Activated naive CD4-positive, alpha-beta T cell treated with anti-CD3 and anti-CD28 coated beads, Interleukin-2, amount 50 U/mL, for 24 hours (primary cell): ENCODE measurements around the gene SMTNL1.

Experiments used
- H3K27ac Mint-ChIP-seq: one replicate; pipeline ENCODE4 v1.8.0; 2021; ENCODE audit warnings: mild to moderate bottlenecking, mixed read lengths
- H3K27me3 Mint-ChIP-seq: one replicate; pipeline ENCODE4 v1.8.0; 2021; ENCODE audit warnings: mixed read lengths
- H3K36me3 Mint-ChIP-seq: one replicate; pipeline ENCODE4 v1.8.0; 2021; ENCODE audit warnings: mixed read lengths
- H3K4me1 Mint-ChIP-seq: one replicate; pipeline ENCODE4 v1.8.0; 2021; ENCODE audit warnings: mixed read lengths
- H3K4me3 Mint-ChIP-seq: one replicate; pipeline ENCODE4 v1.8.0; 2021; ENCODE audit warnings: mild to moderate bottlenecking, mixed read lengths
- H3K9me3 Mint-ChIP-seq: one replicate; pipeline ENCODE4 v1.8.0; 2021; ENCODE audit warnings: mixed read lengths

The SMTNL1 gene

DNA sequence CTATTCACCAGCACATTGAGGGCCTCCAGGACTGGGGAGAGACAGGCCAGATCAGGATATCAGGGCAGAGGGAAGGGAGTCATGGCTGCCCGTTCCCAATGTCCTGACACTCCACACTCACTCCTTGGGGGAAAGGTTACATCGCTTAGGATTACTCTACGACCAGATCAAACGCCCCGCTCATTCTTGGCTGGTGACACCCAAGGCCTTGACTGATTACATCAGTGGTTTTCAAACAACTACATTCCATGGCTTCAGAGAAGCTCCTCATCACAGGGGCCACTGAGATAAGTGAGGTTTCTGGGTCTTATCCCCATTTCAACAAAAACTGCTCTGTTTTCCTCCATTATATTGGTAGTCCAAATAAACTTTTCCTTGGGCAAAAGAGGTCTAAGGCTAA, 15.1 kb downstream of the SMTNL1 start:
- Mint-ChIP-seq H3K4me1 (peaks cover 6% of the 10 kb centered on the region), H3K27me3 (no peaks in the 10 kb centered on the region), H3K36me3 (peaks cover 7% of the 10 kb centered on the region), H3K9me3 (no peaks in the 10 kb centered on the region), H3K27ac (peak overlapping the region; percentile 68), H3K4me3 (no peak overlapping the region)

DNA sequence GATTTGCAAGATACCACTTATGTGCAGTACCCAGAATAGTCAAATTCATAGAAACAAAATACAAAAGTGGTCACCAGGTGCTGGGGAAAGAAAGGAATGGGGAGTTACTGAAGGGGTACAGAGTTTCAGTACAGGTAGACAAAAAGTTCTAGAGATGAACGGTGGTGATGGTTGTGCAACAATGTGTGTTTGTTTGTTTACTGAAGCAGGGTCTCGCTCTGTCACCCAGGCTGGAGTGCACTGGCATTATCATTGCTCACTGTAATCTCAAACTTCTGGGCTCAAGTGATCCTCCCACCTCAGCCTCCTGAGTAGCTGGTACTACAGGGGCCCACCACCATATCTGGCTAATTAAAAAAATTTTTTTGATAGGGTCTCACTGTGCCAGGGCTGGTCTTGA, 18.0 kb downstream of the SMTNL1 start:
- Mint-ChIP-seq H3K27ac (peak overlapping the region; percentile 80), H3K27me3 (no peaks in the 10 kb centered on the region), H3K9me3 (no peaks in the 10 kb centered on the region), H3K4me1 (peaks cover 10% of the 10 kb centered on the region), H3K4me3 (no peak overlapping the region), H3K36me3 (peaks cover 6% of the 10 kb centered on the region)

DNA sequence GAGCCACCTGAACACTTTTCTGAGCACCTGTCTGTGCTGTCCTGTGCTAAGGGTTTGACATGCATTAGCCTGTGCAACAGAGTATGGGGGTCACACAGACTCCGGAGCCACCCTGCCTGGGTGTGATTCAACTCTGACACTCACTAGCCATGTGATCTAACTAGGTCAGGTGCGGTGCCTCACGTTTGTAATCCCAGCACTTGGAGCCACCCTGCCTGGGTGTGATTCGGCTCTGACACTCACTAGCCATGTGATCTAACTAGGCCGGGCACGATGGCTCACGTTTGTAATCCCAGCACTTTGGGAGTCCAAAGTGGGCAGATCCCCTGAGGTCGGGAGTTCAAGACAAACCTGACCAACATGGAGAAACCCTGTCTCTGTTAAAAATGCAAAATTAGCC, 18.6 kb downstream of the SMTNL1 start:
- H3K4me3 Mint-ChIP-seq: no peak overlapping the region
- H3K27me3 Mint-ChIP-seq: no peaks in the 10 kb centered on the region
- H3K4me1 Mint-ChIP-seq: peaks cover 14% of the 10 kb centered on the region
- no peaks in the 10 kb centered on the region for H3K9me3 Mint-ChIP-seq
- H3K27ac Mint-ChIP-seq: no peak overlapping the region
- H3K36me3 Mint-ChIP-seq: peaks cover 7% of the 10 kb centered on the region

DNA sequence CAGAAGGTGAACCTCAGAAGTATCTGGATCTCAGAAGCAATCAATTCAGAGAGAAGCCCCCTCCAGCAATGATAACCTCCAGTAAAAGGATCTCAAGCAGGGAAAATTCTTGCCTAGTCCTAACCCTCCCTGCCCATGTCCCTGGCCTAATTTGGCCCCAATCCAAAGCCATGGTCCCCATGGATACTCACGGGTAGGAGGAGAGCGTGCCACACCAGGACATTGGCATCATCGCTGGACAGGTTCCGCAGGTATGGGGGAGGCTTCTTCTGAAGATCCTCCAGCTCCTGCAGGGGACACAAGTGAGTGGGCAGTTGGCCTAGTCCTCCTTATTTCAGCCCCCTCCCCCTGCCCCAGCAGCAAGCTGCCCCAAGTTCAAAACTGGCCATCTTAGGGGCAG, 22.8 kb downstream of the SMTNL1 start:
- peaks cover 16% of the 10 kb centered on the region for H3K36me3 Mint-ChIP-seq
- no peaks in the 10 kb centered on the region for H3K9me3 Mint-ChIP-seq

DNA sequence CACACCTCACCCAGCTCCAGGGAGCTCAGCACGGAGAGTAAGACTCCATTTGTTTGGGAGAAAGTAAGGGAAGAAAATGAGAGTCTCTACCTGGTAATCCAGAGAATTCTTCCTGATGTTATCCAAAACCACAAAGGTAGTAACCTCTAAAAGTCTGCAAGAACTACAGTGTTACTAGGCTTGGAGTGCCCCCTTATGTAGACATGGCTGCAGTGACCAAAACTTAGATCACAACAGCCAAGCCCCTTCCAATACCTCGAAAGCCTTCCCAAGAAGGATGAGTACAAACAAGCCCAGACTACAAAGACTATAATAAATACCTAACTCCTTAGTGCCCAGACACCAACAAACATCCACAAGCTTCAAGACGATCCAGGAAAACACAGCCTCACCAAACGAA, 25.2 kb downstream of the SMTNL1 start:
- Mint-ChIP-seq H3K4me3 (peak overlapping the region; percentile 20), H3K4me1 (peaks cover 58% of the 10 kb centered on the region), H3K27me3 (no peaks in the 10 kb centered on the region), H3K27ac (peak overlapping the region; percentile 30), H3K36me3 (peaks cover 14% of the 10 kb centered on the region), H3K9me3 (no peaks in the 10 kb centered on the region)

More for the DNA sequence above, 22.8 kb downstream of the SMTNL1 start:
- peaks cover 50% of the 10 kb centered on the region for H3K4me1 Mint-ChIP-seq
- no peaks in the 10 kb centered on the region for H3K27me3 Mint-ChIP-seq
- H3K27ac Mint-ChIP-seq: peak overlapping the region; percentile 35
- H3K4me3 Mint-ChIP-seq: no peak overlapping the region

DNA sequence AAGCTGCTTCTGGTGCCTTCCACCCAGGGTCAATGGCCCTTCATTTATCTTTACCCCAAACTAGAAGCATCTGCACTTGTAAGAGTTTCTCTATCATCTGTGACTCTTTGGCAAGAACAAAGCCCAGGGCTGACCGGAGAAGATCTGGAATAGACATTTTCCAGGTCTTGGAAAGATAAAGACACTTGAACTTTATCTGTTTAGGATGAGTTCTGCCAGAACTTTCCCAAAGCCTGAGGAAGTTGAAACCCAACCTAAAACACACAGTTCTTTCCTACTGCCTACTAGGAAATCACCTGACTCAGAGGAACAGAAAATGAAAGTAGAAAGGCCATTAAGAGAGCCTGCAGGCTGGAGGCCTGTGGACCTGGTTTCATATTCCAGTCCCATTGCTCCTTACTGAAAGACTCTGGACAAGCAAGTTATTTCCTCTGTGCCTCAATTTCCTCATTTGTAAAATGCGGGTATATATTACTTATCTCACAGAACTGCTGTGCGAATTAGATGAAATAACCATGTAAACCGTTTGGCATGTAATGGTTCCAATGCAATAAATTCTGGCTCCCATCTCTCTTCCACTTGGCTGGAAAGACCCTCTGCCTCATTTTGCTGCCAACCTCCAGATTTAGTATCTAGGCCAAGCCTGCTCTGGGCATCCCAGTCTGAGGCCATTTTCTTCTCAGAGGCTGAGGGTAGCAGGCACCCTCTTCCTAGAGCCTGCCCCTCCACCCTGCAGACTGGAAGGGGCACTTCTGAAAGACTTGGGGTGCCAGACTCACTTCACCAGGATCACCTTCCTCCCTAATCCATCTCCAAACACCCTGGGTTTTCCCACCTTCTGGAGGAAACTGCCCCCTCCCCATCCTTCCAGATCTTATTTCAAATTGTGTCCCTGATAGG, 28.9 kb downstream of the SMTNL1 start:
- no peaks in the 10 kb centered on the region for H3K9me3 Mint-ChIP-seq
- no peaks in the 10 kb centered on the region for H3K27me3 Mint-ChIP-seq
- H3K27ac Mint-ChIP-seq: peak overlapping the region; percentile 100
- H3K4me1 Mint-ChIP-seq: peaks cover 60% of the 10 kb centered on the region
- peaks cover 8% of the 10 kb centered on the region for H3K36me3 Mint-ChIP-seq
- peak overlapping the region; percentile 95 for H3K4me3 Mint-ChIP-seq

DNA sequence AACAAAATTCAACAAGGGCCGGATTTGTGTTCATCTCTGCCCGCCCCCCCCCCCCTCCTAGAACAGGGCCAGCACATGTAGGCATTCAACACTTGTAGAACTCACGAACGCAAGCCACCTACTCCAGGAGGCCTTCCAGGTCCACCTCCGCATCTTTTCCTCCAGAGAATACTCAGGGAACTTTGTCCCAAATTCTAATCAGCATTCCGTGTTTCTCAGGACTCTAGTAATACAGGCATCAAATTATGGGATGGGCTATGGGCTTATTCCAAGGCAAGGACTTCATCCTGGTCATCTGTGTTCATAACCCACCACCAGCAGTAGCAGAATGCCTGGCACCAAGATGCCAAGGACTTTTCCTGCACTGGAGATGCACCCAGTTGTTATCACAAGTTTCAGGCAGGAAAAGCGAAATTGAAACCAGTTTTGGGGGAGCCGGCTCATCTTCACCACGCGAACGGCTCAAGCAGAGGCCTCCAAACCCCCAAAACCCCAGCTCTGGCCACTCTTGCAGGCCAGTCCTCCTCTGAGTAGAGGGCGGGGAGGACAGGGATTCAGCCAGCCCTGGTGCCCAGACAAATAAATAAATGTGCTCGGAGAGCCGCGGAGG, 29.6 kb downstream of the SMTNL1 start:
- H3K4me1 Mint-ChIP-seq: peaks cover 59% of the 10 kb centered on the region
- H3K9me3 Mint-ChIP-seq: no peaks in the 10 kb centered on the region
- H3K27ac Mint-ChIP-seq: peak overlapping the region; percentile 100
- no peaks in the 10 kb centered on the region for H3K27me3 Mint-ChIP-seq
- H3K4me3 Mint-ChIP-seq: peak overlapping the region; percentile 95
- H3K36me3 Mint-ChIP-seq: peaks cover 6% of the 10 kb centered on the region

DNA sequence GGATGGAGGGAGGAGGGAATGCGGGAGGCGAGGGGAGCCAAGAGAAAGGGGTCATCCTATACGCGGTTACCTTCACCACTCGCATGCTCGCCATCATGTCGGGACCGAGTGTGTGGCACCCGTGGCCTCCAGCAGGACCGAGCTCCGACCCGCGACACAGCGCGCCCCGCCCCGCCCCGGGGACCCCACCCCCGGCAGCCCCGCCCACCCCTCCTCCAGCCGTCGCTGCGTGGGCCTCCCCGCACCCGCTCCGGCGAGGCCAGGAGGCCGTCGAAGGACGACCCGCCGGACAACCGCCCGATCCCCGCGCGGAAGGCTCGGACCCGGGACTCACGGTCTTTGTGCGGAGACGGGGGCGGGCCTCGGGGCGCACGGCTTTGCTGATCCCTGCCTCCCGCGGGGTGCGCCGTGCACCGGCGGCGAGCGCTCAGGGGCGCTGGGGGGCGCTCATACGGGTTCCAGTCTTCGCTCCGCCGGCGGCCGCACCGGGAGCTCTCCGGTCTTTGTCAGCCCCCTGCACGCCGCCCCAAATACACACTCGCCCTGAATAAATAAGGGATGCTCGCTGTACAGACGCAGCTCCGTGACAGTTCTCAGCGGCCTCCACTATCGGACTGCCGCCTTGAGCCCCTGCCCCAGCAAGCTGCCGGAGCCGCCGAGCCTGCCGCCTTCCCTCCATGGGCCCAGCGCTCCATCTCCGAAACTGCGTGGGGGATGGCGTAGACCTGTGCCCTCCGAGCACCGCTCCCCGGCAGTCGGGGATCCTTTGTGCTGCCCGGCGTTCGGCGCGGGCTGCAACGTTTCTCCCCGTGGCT, 30.3 kb downstream of the SMTNL1 start, which contains the start of gene UBE2L6:
Gene UBE2L6 (minus strand): TSS at position 158 of the 815 bp plus-strand sequence. CDS start 61 bp downstream, at position 97.
- Mint-ChIP-seq H3K36me3 (peaks cover 6% of the 10 kb centered on the region), H3K9me3 (no peaks in the 10 kb centered on the region), H3K27me3 (no peaks in the 10 kb centered on the region), H3K27ac (peak within 1 kb of the TSS; percentile 100), H3K4me1 (peaks cover 55% of the 10 kb centered on the region), H3K4me3 (peak within 1 kb of the TSS; percentile 98)

DNA sequence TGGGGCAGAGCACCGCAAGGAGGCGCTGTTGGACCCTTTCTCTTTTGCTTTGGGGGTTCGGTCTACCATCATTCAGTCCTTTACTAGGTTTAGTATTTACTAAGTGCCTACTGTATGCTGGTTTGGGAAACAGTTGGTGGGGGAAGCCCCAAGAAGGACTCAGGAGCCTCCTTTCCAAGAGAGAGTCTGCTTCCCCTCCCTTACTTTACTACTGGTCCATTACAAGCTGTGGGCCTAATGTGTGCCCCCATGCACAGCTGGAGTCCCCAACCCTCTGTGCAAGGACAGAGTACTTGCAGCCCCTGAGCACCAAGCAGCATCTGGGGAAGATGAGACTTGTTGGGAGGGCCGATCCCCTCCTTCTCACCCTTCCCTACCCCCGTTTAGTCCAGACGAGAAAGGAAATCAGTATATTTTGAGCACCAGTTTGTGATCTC, 31.0 kb downstream of the SMTNL1 start:
- peaks cover 50% of the 10 kb centered on the region for H3K4me1 Mint-ChIP-seq
- H3K36me3 Mint-ChIP-seq: peaks cover 6% of the 10 kb centered on the region
- no peaks in the 10 kb centered on the region for H3K27me3 Mint-ChIP-seq
- H3K27ac Mint-ChIP-seq: peak overlapping the region; percentile 99
- H3K4me3 Mint-ChIP-seq: peak overlapping the region; percentile 98
- no peaks in the 10 kb centered on the region for H3K9me3 Mint-ChIP-seq

DNA sequence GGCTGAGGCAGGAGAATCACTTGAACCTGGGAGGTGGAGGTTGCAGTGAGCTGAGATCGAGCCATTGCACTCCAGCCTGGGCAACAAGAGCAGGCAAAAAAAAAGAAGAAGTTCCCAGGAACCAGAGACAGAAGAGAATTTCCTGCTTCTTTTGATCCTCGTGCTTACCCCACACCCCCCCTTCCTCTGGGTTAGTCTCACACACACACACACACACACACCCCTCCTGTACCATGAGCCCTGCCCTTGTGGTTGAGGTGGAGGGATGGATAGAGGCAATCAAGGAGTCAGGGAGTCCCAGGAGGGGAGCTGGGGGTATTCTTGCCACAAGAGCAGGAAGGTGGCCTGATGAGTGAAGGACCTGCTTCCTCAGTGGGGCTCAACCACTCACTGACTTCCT, 34.2 kb downstream of the SMTNL1 start:
- H3K4me3 Mint-ChIP-seq: no peak overlapping the region
- H3K4me1 Mint-ChIP-seq: peaks cover 22% of the 10 kb centered on the region
- H3K27ac Mint-ChIP-seq: no peak overlapping the region
- H3K27me3 Mint-ChIP-seq: no peaks in the 10 kb centered on the region
- H3K36me3 Mint-ChIP-seq: peaks cover 1% of the 10 kb centered on the region
- H3K9me3 Mint-ChIP-seq: no peaks in the 10 kb centered on the region

DNA sequence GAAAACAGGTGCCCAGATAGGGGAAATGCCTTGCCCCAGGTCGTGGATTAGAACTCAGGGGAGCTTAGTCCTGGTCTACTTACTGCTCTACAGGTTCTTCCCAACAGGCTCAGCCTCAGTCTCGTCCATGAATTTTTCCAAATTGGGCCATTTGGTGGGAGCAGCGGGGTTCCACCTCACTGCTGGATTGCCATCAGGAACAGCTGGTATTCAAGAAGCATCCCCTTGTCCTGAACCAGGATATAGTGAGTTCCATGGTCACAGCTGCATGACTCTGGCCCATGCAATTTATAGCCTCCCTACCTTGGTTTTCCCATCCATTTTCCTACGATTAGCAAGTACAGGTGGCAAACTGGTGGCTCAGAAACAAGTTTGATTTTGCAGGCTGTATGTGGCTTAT, 36.7 kb downstream of the SMTNL1 start:
- H3K27ac Mint-ChIP-seq: no peak overlapping the region
- peaks cover 1% of the 10 kb centered on the region for H3K36me3 Mint-ChIP-seq
- H3K4me3 Mint-ChIP-seq: no peak overlapping the region
- peaks cover 13% of the 10 kb centered on the region for H3K4me1 Mint-ChIP-seq
- H3K27me3 Mint-ChIP-seq: no peaks in the 10 kb centered on the region
- H3K9me3 Mint-ChIP-seq: no peaks in the 10 kb centered on the region

DNA sequence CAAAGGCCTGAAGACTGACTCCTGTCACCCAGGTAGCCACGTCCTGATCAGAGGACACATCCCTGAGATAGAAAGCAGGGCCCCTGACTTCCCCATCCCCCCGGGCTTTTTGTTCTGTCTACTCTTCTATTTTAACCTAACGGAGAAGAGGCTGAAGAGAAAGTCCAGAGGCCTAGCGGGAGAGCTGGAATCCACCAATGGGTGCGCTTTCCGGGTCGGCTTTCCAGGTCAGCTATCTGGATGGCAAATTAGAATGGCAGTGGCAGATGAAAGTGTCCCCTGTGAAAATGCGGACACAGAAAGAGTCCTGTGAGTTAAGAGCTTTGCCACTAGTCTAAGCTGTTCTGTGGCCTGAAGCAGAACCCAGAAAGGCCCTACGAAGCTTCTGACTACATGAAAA, 46.9 kb downstream of the SMTNL1 start:
- no peak overlapping the region for H3K27ac Mint-ChIP-seq
- H3K4me1 Mint-ChIP-seq: peaks cover 4% of the 10 kb centered on the region
- H3K36me3 Mint-ChIP-seq: no peaks in the 10 kb centered on the region
- no peak overlapping the region for H3K4me3 Mint-ChIP-seq
- H3K9me3 Mint-ChIP-seq: no peaks in the 10 kb centered on the region
- no peaks in the 10 kb centered on the region for H3K27me3 Mint-ChIP-seq

DNA sequence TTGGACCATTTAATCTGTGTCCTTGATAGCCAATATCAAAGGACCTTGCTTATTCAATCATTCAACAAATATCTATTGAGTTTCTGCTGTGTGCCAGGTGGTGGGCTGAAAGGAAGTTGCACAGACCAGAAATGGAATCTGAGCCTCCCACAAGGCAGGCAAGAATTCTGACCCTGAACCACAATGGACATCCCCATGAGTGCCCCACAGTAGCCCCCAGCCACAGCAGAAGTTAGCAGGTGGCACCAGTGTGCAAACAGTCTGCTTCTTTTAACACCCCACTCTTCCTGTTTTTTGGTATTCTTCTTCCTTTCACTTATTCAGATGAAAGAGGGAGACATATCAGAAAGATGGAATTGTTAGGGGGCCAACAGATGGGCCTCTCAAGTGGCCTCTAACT, 47.9 kb downstream of the SMTNL1 start:
- Mint-ChIP-seq H3K4me1 (peaks cover 4% of the 10 kb centered on the region), H3K27ac (no peak overlapping the region), H3K9me3 (no peaks in the 10 kb centered on the region), H3K36me3 (no peaks in the 10 kb centered on the region), H3K4me3 (no peak overlapping the region), H3K27me3 (no peaks in the 10 kb centered on the region)

DNA sequence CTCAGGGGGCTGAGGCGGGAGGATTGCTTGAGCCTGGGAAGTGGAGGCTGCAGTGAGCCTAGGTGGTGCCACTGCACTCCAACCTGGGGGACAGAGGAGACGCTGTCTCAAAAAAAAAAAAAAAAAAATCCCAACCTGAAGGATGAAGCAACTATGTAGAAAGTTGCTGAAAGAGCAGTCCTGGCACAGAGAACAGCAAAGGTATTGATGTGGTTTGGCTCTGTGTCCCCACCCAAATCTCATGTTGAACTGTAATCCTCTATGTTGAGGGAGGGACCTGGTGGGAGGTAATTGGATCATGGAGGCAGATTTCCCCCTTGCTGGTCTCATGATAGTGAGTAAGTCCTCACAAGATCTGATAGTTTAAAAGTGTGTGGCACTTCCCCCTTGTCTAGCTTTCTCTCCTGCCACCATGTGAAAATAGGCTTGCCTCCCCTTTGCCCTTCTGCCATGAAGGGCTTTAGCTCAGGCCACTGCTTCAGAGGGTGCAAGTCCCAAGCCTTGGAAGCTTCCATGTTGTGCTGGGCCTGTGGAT, 49.4 kb downstream of the SMTNL1 start:
- H3K27me3 Mint-ChIP-seq: no peaks in the 10 kb centered on the region
- no peak overlapping the region for H3K4me3 Mint-ChIP-seq
- H3K27ac Mint-ChIP-seq: no peak overlapping the region
- no peaks in the 10 kb centered on the region for H3K9me3 Mint-ChIP-seq
- peaks cover 4% of the 10 kb centered on the region for H3K4me1 Mint-ChIP-seq
- H3K36me3 Mint-ChIP-seq: no peaks in the 10 kb centered on the region

DNA sequence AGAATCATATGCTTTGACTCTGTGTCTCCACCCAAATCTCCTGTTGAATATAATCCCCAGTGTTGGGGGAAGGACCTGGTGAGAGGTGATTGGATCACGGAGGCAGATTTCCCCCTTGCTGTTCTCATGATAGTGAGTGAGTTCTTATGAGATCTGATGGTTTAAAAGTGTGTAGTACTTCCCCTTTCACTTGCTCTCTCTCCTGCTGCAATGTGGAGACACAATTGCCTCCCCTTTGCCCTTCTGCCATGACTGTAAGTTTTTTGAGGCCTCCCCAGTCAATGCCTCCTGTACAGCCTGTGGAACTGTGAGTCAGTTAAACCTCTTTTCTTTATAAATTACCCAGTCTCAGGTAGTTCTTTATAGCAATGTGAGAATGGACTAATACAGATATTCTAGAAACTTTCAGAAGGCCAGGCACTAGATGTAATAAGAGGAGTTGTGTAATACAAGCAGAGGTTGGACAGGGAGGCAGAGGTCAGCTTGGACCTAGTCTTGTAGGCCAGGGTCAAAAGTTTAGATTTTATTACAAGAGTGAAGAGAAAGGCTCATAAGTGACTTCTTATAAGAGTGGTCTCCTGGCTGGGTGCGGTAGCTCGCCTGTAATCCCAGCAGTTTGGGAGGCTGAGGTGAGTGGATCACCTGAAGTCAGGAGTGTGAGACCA, 50.8 kb downstream of the SMTNL1 start:
- H3K27ac Mint-ChIP-seq: no peak overlapping the region
- no peaks in the 10 kb centered on the region for H3K9me3 Mint-ChIP-seq
- peaks cover 2% of the 10 kb centered on the region for H3K27me3 Mint-ChIP-seq
- no peak overlapping the region for H3K4me3 Mint-ChIP-seq
- peaks cover 4% of the 10 kb centered on the region for H3K4me1 Mint-ChIP-seq
- H3K36me3 Mint-ChIP-seq: no peaks in the 10 kb centered on the region
